Measurements from ENCODE around the gene CFP. TPM values are rescaled to one million over a fixed set of nuclear protein-coding genes. Genes with fewer than 3 reads are reported as not detected.

The CFP gene
- total RNA-seq, 1 experiment from 2014 or later = 2.0 TPM

DNA sequence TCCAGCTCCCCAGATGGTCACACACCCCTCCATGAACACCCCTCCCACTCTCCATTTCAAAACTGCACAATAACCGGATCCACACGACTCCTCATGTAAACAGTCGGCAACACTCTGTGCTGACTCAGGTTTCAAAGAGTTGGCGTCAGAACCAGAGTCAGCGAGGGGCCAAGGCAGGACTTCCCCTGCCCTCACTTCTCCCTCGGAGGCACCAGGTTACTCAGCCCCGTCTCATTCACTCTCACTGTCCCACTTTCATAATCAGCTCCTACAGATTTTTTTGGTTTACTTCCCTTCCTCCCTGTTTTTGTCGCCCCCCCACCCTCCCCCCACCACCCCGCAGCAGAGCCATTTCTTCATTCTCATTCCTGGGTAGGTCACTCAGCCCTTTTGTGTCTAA is 50.2 kb downstream of the CFP start:
- Mint-ChIP-seq H3K36me3 (no peaks in the 10 kb centered on the region), H3K27me3 (ENCODE audit: low read depth) (no peaks in the 10 kb centered on the region; the same call in 1 of the 2 replicates), H3K4me1 (peaks cover 23% of the 10 kb centered on the region), H3K9me3 (no peaks in the 10 kb centered on the region), H3K4me3 (no peak overlapping the region), H3K27ac (no peak overlapping the region)
- ChIA-PET POLR2A (interaction anchor here (0.7 kb wide), 1 partner anchor 19 kb away, joined by 4 read pairs; no protein-coding TSS in a partner anchor), CTCF (interaction anchor here (0.5 to 1.2 kb wide), 2 partner anchors 10 to 147 kb away, joined by 3 read pairs; no protein-coding TSS in a partner anchor)
- ATAC-seq (no peak), DNase-seq (ENCODE audit: low spot score) (no peak)
- TF ChIP-seq ATF3 (CRISPR knock-in tag; conservative IDR thresholded peaks at IDR 0.05) (no peak), AFF4 (CRISPR knock-in tag; IDR thresholded peaks at IDR 0.05; ENCODE audit: borderline replicate concordance) (no peak), ATF2 (CRISPR knock-in tag; IDR thresholded peaks at IDR 0.05; ENCODE audit: borderline replicate concordance, low read depth) (no peak), OVOL2 (CRISPR knock-in tag; IDR thresholded peaks at IDR 0.05; ENCODE audit: borderline replicate concordance) (no peak)

GRCh38 chrX:47578692-47579091 is 51.0 kb downstream of the CFP start:
- Mint-ChIP-seq H3K27ac (no peak overlapping the region), H3K9me3 (no peaks in the 10 kb centered on the region), H3K36me3 (no peaks in the 10 kb centered on the region), H3K4me3 (no peak overlapping the region), H3K27me3 (ENCODE audit: low read depth) (no peaks in the 10 kb centered on the region), H3K4me1 (peaks cover 23% of the 10 kb centered on the region)
- DNase-seq (ENCODE audit: low spot score) (no peak), ATAC-seq (no peak)
- CTCF ChIA-PET = interaction anchor here (1.2 kb wide), 1 partner anchor 10 kb away, joined by 3 read pairs; no protein-coding TSS in a partner anchor
- POLR2A ChIA-PET = no interaction called here
- TF ChIP-seq ZNF232 (CRISPR knock-in tag; IDR thresholded peaks at IDR 0.05) (no peak), TEAD1 (CRISPR knock-in tag; IDR thresholded peaks at IDR 0.05) (no peak), NR3C1 (CRISPR knock-in tag; conservative IDR thresholded peaks at IDR 0.05; ENCODE audit: low read depth) (no peak), FOXJ3 (CRISPR knock-in tag; IDR thresholded peaks at IDR 0.05; ENCODE audit: borderline replicate concordance) (no peak), ZNF138 (CRISPR knock-in tag; conservative IDR thresholded peaks at IDR 0.05) (no peak), ATF6 (CRISPR knock-in tag; IDR thresholded peaks at IDR 0.05) (no peak), NFATC4 (CRISPR knock-in tag; IDR thresholded peaks at IDR 0.05) (no peak), MLX (CRISPR knock-in tag; IDR thresholded peaks at IDR 0.05) (no peak), MXD4 (CRISPR knock-in tag; IDR thresholded peaks at IDR 0.05; ENCODE audit: borderline replicate concordance) (no peak), GABPB1 (CRISPR knock-in tag; IDR thresholded peaks at IDR 0.05) (no peak), MYBL2 (CRISPR knock-in tag; IDR thresholded peaks at IDR 0.05) (no peak), NFE2L1 (CRISPR knock-in tag; IDR thresholded peaks at IDR 0.05) (no peak), ZNF263 (CRISPR knock-in tag; IDR thresholded peaks at IDR 0.05; ENCODE audit: low read depth) (no peak)
- TF ChIP-seq, protein P1, sequence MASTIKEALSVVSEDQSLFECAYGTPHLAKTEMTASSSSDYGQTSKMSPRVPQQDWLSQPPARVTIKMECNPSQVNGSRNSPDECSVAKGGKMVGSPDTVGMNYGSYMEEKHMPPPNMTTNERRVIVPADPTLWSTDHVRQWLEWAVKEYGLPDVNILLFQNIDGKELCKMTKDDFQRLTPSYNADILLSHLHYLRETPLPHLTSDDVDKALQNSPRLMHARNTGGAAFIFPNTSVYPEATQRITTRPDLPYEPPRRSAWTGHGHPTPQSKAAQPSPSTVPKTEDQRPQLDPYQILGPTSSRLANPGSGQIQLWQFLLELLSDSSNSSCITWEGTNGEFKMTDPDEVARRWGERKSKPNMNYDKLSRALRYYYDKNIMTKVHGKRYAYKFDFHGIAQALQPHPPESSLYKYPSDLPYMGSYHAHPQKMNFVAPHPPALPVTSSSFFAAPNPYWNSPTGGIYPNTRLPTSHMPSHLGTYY (CRISPR knock-in tag; IDR thresholded peaks at IDR 0.05) = no peak
- TF ChIP-seq, protein P2, sequence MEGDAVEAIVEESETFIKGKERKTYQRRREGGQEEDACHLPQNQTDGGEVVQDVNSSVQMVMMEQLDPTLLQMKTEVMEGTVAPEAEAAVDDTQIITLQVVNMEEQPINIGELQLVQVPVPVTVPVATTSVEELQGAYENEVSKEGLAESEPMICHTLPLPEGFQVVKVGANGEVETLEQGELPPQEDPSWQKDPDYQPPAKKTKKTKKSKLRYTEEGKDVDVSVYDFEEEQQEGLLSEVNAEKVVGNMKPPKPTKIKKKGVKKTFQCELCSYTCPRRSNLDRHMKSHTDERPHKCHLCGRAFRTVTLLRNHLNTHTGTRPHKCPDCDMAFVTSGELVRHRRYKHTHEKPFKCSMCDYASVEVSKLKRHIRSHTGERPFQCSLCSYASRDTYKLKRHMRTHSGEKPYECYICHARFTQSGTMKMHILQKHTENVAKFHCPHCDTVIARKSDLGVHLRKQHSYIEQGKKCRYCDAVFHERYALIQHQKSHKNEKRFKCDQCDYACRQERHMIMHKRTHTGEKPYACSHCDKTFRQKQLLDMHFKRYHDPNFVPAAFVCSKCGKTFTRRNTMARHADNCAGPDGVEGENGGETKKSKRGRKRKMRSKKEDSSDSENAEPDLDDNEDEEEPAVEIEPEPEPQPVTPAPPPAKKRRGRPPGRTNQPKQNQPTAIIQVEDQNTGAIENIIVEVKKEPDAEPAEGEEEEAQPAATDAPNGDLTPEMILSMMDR (IDR thresholded peaks at IDR 0.05) = no peak
- TF ChIP-seq, protein P3, sequence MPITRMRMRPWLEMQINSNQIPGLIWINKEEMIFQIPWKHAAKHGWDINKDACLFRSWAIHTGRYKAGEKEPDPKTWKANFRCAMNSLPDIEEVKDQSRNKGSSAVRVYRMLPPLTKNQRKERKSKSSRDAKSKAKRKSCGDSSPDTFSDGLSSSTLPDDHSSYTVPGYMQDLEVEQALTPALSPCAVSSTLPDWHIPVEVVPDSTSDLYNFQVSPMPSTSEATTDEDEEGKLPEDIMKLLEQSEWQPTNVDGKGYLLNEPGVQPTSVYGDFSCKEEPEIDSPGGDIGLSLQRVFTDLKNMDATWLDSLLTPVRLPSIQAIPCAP (CRISPR knock-in tag; IDR thresholded peaks at IDR 0.05) = no peak

Data from WTC11 (cell line).